Kidney (tissue), 14 donors: Measurements from ENCODE around the gene STX11. TPM values are rescaled to one million over a fixed set of nuclear protein-coding genes. Genes with fewer than 3 reads are reported as not detected.
A peak's percentile ranks its signal among the peaks of the same experiment; 100 is the strongest.

Experiments used
- DNase-seq, 5 donors: peaks; one replicate each; pipeline ENCODE4 v3.0.0-alpha.2; 2013 to 2020
- FAIRE-seq: peaks from 2 replicates; lab custom pipeline; 2012; peaks lifted over from hg19 to GRCh38; lab: Jason Lieb, UNC
- H3K27ac ChIP-seq, 2 donors: one replicate each; pipeline ENCODE4 v1.7.0; 2013; ENCODE audit warnings: low read depth in 2 of 2, low read length in 2 of 2, inconsistent platforms in 1 of 2
- H3K27me3 ChIP-seq: one replicate; pipeline ENCODE4 v1.7.1; 2013; ENCODE audit warnings: low read length, inconsistent platforms; ENCODE audit not compliant: control insufficient read depth, insufficient read depth
- H3K36me3 ChIP-seq, 3 donors: one replicate each; pipeline versions ENCODE4 v1.7.0 to v1.7.1; 2013; ENCODE audit warnings: low read length in 3 of 3, control low read depth in 1 of 3, inconsistent platforms in 1 of 3; ENCODE audit not compliant: insufficient read depth in 3 of 3, control insufficient read depth in 2 of 3
- H3K4me1 ChIP-seq, 3 donors: one replicate each; pipeline versions ENCODE4 v1.7.0 to v1.7.1; 2013; ENCODE audit warnings: low read length in 3 of 3, inconsistent platforms in 1 of 3, low read depth in 1 of 3; ENCODE audit not compliant: control insufficient read depth in 2 of 3, insufficient read depth in 2 of 3
- H3K4me3 ChIP-seq, 3 donors: one replicate each; pipeline versions ENCODE4 v1.7.0 to v1.8.1; 2013; ENCODE audit warnings: low read length in 3 of 3, control low read depth in 1 of 3, inconsistent platforms in 1 of 3
- H3K9ac ChIP-seq, 3 donors: one replicate each; pipeline versions ENCODE4 v1.7.0 to v1.7.1; 2013; ENCODE audit warnings: low read length in 3 of 3, control low read depth in 1 of 3, inconsistent platforms in 1 of 3
- H3K9me3 ChIP-seq, 3 donors: one replicate each; pipeline versions ENCODE4 v1.7.0 to v1.7.1; 2013; ENCODE audit warnings: low read length in 3 of 3, control low read depth in 1 of 3, inconsistent platforms in 1 of 3; ENCODE audit not compliant: control insufficient read depth in 2 of 3, insufficient read depth in 1 of 3
- intact Hi-C: fragments of 100-400 bp; cut with DNase I; formaldehyde crosslinking; loops from one replicate; pipeline ENCODE4 v1.11.1; 2022
- polyA plus RNA-seq: library from polyadenylated mRNA; stranded (reverse); fragments of 350-450 nt; fragmentation: Illumina TruSeq; extraction: RNeasy Lipid Tissue Mini Kit (QIAGEN cat#74804); gene quantifications from one replicate; pipeline ENCODE4 v1.2.3, GENCODE V29; 2014; ENCODE audit warnings: low read depth, low replicate concordance; ENCODE audit not compliant: insufficient read depth
- total RNA-seq: library from RNA; stranded (reverse); fragmentation: NEBNext Ultra II Directional; extraction: Animal tissue kit (Norgen Biotek cat#: 25700); gene quantifications from one replicate; pipeline ENCODE4 v1.2.1, GENCODE V29; 2021
- TF ChIP-seq, protein P1 (sequence below): IDR thresholded peaks from 3 replicates; pipeline ENCODE4 v1.5.1; 2012; ENCODE audit warnings: mild to moderate bottlenecking, moderate library complexity, borderline replicate concordance; ENCODE audit not compliant: insufficient read depth; ENCODE audit errors: extremely low read depth
- donor health status: control.
- donor health status: control.
- donor health status: control.
- donor health status: control.
- donor health status: control.
- donor health status: DM: yes; HTN: yes; CAD: no.
- donor health status: Normal renal cell carcinoma (clear cell type).

The STX11 gene
- total and polyA plus RNA-seq, 2 donors from 2014 or later, result 2.0 to 6.7 TPM

DNA sequence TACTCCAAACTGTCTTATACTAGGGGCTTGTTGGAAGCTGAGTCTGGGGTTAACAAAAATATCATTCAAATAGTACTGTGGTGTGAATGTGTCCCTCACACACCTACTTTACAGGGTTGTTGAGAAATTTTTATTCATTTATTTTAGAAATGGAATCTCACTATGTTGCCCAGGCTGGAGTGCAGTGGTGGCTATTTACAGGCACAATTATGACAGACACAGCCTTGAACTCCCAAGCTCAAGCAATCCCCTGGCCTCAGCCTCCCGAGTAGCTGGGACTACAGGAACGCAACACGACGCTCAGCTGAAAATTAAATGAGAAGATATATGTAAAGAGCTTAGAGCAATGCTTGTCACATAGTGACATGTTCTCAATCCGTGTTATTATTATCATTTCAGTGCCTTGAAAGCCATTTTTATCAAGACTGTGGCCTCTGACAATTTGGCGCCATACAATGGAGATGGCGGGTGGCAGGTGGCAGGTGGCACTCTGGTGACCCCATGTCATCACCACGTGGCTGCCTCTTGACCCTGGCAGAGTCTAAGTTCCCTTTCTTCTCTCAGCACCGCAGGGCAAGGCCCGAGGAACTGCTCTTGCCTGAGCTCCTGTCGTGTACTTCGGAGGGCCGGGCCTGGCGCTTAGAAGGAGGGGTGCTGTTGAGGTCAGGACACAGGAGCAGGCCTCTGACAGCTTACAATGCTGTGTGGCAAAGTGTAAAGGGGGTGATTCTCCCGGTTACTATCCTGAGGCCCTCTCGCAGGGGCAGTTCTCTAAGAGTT is 64.5 kb downstream of the STX11 start:
- TF ChIP-seq, protein P1, sequence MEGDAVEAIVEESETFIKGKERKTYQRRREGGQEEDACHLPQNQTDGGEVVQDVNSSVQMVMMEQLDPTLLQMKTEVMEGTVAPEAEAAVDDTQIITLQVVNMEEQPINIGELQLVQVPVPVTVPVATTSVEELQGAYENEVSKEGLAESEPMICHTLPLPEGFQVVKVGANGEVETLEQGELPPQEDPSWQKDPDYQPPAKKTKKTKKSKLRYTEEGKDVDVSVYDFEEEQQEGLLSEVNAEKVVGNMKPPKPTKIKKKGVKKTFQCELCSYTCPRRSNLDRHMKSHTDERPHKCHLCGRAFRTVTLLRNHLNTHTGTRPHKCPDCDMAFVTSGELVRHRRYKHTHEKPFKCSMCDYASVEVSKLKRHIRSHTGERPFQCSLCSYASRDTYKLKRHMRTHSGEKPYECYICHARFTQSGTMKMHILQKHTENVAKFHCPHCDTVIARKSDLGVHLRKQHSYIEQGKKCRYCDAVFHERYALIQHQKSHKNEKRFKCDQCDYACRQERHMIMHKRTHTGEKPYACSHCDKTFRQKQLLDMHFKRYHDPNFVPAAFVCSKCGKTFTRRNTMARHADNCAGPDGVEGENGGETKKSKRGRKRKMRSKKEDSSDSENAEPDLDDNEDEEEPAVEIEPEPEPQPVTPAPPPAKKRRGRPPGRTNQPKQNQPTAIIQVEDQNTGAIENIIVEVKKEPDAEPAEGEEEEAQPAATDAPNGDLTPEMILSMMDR, result no peak
- peak overlapping the region in 1 of 3 donors; percentile 53 for H3K9ac ChIP-seq
- intact Hi-C loops, result loop anchor here (10.0 kb wide), 1 partner anchor 110 kb away; no protein-coding TSS in a partner anchor

DNA sequence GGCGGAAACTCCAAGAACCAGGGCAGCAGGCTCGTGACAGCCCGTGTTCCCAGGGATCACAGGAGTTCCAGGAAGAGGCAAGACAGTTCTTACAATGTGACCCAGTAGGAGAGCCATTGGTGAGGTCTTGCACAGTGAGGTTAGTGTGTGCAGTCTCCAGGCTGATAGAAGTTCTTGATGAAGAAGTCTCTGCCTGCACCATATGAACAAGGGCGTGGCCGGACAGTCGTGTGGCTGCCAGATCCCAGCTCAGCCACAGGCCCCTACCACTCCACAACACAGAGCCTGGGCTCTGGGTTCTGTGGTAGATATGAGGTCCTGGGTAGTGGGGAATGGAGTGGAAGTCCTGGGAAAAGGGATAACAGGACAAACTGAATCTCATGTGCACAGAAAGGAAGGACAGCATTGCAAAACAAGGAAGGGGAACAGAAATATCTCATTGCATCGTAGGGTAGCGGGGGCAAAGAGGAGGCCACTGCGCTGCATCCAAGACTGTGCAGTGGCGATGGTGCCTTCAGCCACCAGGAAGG is 65.2 kb downstream of the STX11 start:
- intact Hi-C loops, result loop anchor here (10.0 kb wide), 1 partner anchor 111 kb away; no protein-coding TSS in a partner anchor
- H3K27ac ChIP-seq, result peak overlapping the region; percentile 91 to 94
- no peaks in the 10 kb centered on the region for H3K36me3 ChIP-seq
- H3K4me1 ChIP-seq, result peaks cover 0 to 11% (median 9%) of the 10 kb centered on the region in 3 donors
- H3K4me3 ChIP-seq, result peak overlapping the region; percentile 67 to 85 (median 76)
- DNase-seq, result peak in 2 of 5 donors; percentile 54 to 63
- FAIRE-seq, result no peak
- H3K9me3 ChIP-seq, result no peaks in the 10 kb centered on the region
- TF ChIP-seq, protein P1, result no peak
- H3K9ac ChIP-seq, result peak overlapping the region; percentile 46 to 92 (median 53)
- H3K27me3 ChIP-seq, result no peaks in the 10 kb centered on the region

More for the DNA sequence above, 64.5 kb downstream of the STX11 start:
- H3K27ac ChIP-seq, result peak overlapping the region; percentile 91 to 94
- no peaks in the 10 kb centered on the region for H3K36me3 ChIP-seq
- H3K9me3 ChIP-seq, result no peaks in the 10 kb centered on the region
- H3K27me3 ChIP-seq, result no peaks in the 10 kb centered on the region
- DNase-seq, result peak in 2 of 5 donors; percentile 54 to 62
- peak overlapping the region; percentile 67 to 85 (median 76) for H3K4me3 ChIP-seq
- no peak for FAIRE-seq
- H3K4me1 ChIP-seq, result peaks cover 0 to 11% (median 9%) of the 10 kb centered on the region in 3 donors

DNA sequence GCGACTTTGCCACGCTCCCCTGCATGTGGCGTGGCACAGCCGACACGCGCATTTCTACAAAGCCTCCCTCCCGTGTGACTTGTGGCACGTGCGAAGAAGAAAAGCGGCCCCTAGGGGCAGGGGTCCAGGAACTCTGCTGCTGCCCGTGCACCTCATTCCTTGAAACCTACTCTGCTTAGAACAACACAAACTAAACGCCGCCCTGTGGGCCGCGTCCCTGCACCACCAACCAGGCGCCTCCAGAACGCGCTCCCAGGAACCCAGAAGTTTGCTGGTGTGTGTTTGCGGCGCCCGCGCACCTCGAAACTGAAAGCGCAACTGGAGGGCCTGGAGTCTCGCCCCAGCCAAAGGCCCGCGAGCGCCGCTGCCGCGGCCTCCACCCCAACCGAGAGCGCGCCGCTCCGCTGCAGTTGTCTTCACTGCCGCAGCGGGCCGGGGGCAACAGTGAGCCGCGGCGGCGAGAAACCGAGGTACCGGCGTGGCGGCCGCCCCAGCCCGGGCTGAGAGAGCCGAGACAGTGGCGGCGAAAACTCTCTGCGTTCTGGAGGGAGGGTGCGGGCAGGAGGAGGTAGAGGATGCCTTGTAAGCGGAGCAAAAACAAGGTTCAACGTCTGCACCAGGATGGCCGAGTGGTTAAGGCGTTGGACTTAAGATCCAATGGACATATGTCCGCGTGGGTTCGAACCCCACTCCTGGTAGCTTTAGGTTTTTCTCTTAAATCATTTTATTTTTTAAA is 65.8 kb downstream of the STX11 start:
- peak overlapping the region; percentile 67 to 85 (median 83) for H3K4me3 ChIP-seq
- FAIRE-seq, result peak; percentile 32
- peak; percentile 97 to 99 (median 99) for DNase-seq
- H3K9me3 ChIP-seq, result no peaks in the 10 kb centered on the region
- intact Hi-C loops, result loop anchor here (10.0 kb wide), 1 partner anchor 111 kb away; no protein-coding TSS in a partner anchor
- TF ChIP-seq, protein P1, result peak; percentile 39
- H3K36me3 ChIP-seq, result no peaks in the 10 kb centered on the region
- H3K4me1 ChIP-seq, result peaks cover 0 to 11% (median 9%) of the 10 kb centered on the region in 3 donors
- no peaks in the 10 kb centered on the region for H3K27me3 ChIP-seq
- H3K27ac ChIP-seq, result peak overlapping the region; percentile 91 to 94
- H3K9ac ChIP-seq, result peak overlapping the region; percentile 53 to 92 (median 69)
